Pancreas (tissue), 10 donors: ENCODE results near the gene NDUFA6. TPM values are rescaled to one million over a fixed set of nuclear protein-coding genes. Genes with fewer than 3 reads are reported as not detected.
A peak's percentile ranks its signal among the peaks of the same experiment; 100 is the strongest.
"Not testable (repeated sequence)": the region's sequence is repeated elsewhere in the genome, so short reads cannot be mapped to it uniquely, and the experiment has no call there.

ENCODE experiments used
- ATAC-seq, 4 donors: fragments of 200-7000 bp; cut with Tn5 transposase; one replicate each; pipeline versions ENCODE4 v1.8.0 to v1.9.1; 2020; ENCODE audit warnings: mild to moderate bottlenecking in 4 of 4, moderate library complexity in 4 of 4
- DNase-seq, 6 donors: peaks; one replicate each; pipeline ENCODE4 v3.0.0-alpha.2; 2020
- FAIRE-seq: peaks from 2 replicates; lab custom pipeline; 2012; peaks lifted over from hg19 to GRCh38; lab: Jason Lieb, UNC
- H3K27ac ChIP-seq, 4 donors: fragments of 200-600 bp; sonication (generic); 1 replicate in 3 of 4; 2 replicates in 1 of 4; pipeline versions ENCODE4 v1.5.0 to v1.8.0; 2020
- H3K27me3 ChIP-seq, 4 donors: fragments of 200-600 bp; one replicate each; pipeline ENCODE4 v1.8.0; 2021
- H3K36me3 ChIP-seq, 3 donors: fragments of 200-600 bp; sonication (generic) in 1 of 3; one replicate each; pipeline versions ENCODE4 v1.5.0 to v1.8.0; 2020 to 2021
- H3K4me1 ChIP-seq, 3 donors: fragments of 200-600 bp; one replicate each; pipeline ENCODE4 v1.8.0; 2021
- H3K4me3 ChIP-seq, 4 donors: fragments of 200-600 bp; sonication (generic) in 2 of 4; one replicate each; pipeline versions ENCODE4 v1.5.0 to v1.8.0; 2020 to 2021
- H3K9me3 ChIP-seq, 4 donors: fragments of 200-600 bp; one replicate each; pipeline ENCODE4 v1.8.0; 2021
- WGBS, 2 donors: extraction: QIAGEN DNeasy Blood & Tissue Kit; methylation state at CpG; one replicate each; pipeline ENCODE4 v1.1.7; 2013; 5-methylcytosine and 5-hydroxymethylcytosine counted together
- intact Hi-C, 3 donors: fragments of 100-400 bp; cut with DNase I; formaldehyde crosslinking; loops; one replicate each; pipeline versions ENCODE4 v1.11.1 to v1.14.2; 2022
- polyA plus RNA-seq, 2 donors: library from polyadenylated mRNA; stranded (reverse); fragments of 200-250 nt; gene quantifications; one replicate each; pipeline ENCODE4 v1.2.3, GENCODE V29; 2013
- total RNA-seq, 6 donors: library from RNA; stranded (reverse); fragmentation: NEBNext Ultra II Directional in 4 of 6; extraction: Animal tissue kit (Norgen Biotek cat#: 25700) in 4 of 6; gene quantifications; one replicate each; pipeline versions ENCODE4 v1.2.1 to v1.2.4, GENCODE V29; 2021 to 2023
- TF ChIP-seq, protein P1 (sequence below), 4 donors: fragments of 200-600 bp; sonication (generic) in 3 of 4; IDR thresholded peaks; one replicate each; pipeline versions ENCODE4 v1.5.0 to v1.8.0; 2021; ENCODE audit warnings: antibody characterized with exemption in 4 of 4
- donor health status: healthy with polysubstance abuse.
- donor health status: DM: no; HTN: no; CAD: no; lungs with moderate emphysema.
- donor health status: DM: no; HTN: no; CAD: no.
- donor health status: control.
- donor health status: control.
- donor health status: Bipolar disorder and iron deficiency.
- donor health status: DM: yes; HTN: yes; CAD: no.
- donor health status: DM: no; HTN: no; CAD: no.
- donor health status: DM: no; HTN: no; CAD: no.
- donor health status: DM: yes; HTN: yes; CAD: no.

Gene NDUFA6
- total and polyA plus RNA-seq, 8 donors = 16.8 to 44.5 (median 24.4) TPM

GRCh38 chr22:42127606-42128005 is 37.0 kb upstream of the NDUFA6 start:
- FAIRE-seq = no peak
- whole genome bisulfite sequencing, 2 donors = 80 to 93% methylated on average over 15 to 16 of the region's 16 CpGs
- Histone ChIP-seq H3K27ac (no peak overlapping the region), H3K36me3 (no peaks in the 10 kb centered on the region), H3K4me1 (no peaks in the 10 kb centered on the region), H3K4me3 (no peak overlapping the region), H3K9me3 (no peaks in the 10 kb centered on the region), H3K27me3 (no peaks in the 10 kb centered on the region)
- no peak for DNase-seq
- intact Hi-C loops = no loop called here
- TF ChIP-seq, protein P1, sequence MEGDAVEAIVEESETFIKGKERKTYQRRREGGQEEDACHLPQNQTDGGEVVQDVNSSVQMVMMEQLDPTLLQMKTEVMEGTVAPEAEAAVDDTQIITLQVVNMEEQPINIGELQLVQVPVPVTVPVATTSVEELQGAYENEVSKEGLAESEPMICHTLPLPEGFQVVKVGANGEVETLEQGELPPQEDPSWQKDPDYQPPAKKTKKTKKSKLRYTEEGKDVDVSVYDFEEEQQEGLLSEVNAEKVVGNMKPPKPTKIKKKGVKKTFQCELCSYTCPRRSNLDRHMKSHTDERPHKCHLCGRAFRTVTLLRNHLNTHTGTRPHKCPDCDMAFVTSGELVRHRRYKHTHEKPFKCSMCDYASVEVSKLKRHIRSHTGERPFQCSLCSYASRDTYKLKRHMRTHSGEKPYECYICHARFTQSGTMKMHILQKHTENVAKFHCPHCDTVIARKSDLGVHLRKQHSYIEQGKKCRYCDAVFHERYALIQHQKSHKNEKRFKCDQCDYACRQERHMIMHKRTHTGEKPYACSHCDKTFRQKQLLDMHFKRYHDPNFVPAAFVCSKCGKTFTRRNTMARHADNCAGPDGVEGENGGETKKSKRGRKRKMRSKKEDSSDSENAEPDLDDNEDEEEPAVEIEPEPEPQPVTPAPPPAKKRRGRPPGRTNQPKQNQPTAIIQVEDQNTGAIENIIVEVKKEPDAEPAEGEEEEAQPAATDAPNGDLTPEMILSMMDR (IDR thresholded peaks at IDR 0.05) = no peak
- ATAC-seq = no peak

- H3K27me3 ChIP-seq, ATAC-seq, H3K27ac ChIP-seq, H3K36me3 ChIP-seq, FAIRE-seq, H3K4me3 ChIP-seq, H3K4me1 ChIP-seq, DNase-seq, intact Hi-C loops, H3K9me3 ChIP-seq: not testable (repeated sequence)
- WGBS, 2 donors = no CpG with 5 or more reads among the region's 4 CpGs
Observed at GRCh38 chr22:42123529-42123928, 33.0 kb upstream of the NDUFA6 start.

DNA sequence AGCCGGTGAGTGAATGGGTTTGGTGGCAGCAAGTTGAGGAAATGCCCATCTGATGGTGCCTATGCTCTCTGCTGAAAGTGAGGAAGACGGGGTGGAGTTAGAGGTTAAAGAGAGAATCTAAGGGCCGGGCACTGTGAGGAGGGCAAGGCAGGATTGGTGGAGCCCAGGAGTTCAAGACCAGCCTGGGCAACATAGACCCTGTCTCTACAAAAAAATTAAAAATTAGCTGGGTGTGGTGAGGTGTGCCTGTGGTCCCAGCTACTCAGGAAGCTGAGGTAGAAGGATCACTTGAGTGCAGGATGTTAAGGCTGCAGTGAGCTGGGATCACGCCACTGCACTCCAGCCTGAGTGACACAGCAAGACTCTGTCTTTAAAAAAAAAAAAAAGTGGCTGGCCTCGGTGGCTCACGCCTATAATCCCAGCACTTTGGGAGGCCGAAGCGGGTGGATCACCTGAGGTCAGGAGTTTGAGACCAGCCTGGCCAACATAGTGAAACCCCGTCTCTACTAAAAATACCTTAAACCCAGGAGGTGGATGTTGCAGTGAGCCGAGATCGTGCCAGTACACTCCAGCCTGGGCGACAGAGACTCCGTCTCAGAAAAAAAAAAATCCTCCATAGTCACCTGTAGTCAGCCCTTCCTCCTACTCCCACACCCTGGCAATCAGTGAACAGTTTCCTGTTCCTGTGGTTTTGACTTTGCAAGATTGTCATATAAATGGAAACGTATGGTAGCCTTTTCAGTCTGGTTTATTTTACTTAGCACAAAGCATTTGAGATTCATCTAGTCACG is 29.9 kb upstream of the NDUFA6 start:
- H3K27ac ChIP-seq, H3K4me3 ChIP-seq, DNase-seq, FAIRE-seq, intact Hi-C loops, H3K36me3 ChIP-seq, H3K9me3 ChIP-seq, H3K27me3 ChIP-seq, H3K4me1 ChIP-seq, ATAC-seq: not testable (repeated sequence)
- 79 to 80% methylated on average over 15 of the region's 15 CpGs for WGBS, 2 donors

GRCh38 chr22:42116848-42117424 is 26.4 kb upstream of the NDUFA6 start:
- no peak for FAIRE-seq
- intact Hi-C loops = no loop called here
- H3K4me1 ChIP-seq = no peaks in the 10 kb centered on the region
- no peak for DNase-seq
- H3K4me3 ChIP-seq = no peak overlapping the region
- no peak overlapping the region for H3K27ac ChIP-seq
- H3K36me3 ChIP-seq = no peaks in the 10 kb centered on the region
- no peak for ATAC-seq
- TF ChIP-seq, protein P1 (IDR thresholded peaks at IDR 0.05) = no peak
- H3K9me3 ChIP-seq = no peaks in the 10 kb centered on the region
- 77 to 80% methylated on average over 4 of the region's 4 CpGs for WGBS, 2 donors
- no peaks in the 10 kb centered on the region for H3K27me3 ChIP-seq

DNA sequence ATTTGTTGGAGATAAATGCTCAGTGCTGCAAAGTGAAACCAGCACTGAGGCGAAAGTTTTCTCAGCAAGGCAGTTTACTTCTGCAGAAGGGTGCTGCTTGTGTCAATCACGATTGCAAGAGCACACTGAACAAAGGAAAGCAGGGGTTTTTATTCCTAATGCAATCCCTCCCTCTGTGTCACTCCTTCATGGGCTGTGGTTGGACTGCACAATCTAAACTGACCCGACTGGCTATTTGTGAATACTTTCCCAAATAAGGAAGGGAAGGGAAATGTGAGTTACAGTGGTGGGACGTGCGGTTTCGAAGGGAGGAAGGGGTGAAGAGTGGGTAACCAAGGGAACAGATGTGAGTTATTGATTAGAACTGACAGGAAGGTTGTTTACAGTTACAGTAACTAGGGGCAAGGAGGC is 24.9 kb upstream of the NDUFA6 start:
- H3K36me3 ChIP-seq, H3K4me3 ChIP-seq, H3K27ac ChIP-seq, FAIRE-seq, ATAC-seq, H3K4me1 ChIP-seq, intact Hi-C loops, DNase-seq, H3K27me3 ChIP-seq, H3K9me3 ChIP-seq: not testable (repeated sequence)
- 68 to 70% methylated on average over 6 of the region's 6 CpGs for WGBS, 2 donors

DNA sequence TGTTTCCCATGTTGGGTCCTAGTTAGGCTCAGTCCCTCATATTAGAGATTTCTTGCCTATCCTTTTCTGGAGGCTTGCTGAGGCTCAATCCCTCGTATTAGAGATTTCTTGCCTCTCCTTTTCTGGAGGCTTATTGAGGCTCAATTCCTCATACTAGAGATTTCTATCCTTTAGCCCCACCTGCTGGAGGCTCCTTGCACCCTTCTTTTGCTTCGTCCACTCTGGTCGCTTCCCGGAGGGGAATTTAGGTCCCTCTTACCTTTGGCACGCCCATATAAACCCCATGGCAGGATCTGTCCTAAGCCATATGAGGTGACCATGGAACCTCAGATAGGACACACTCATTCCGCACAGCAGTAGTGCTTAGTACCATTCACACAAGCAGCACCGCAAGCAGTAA is 24.1 kb upstream of the NDUFA6 start:
- WGBS, 2 donors = 73 to 82% methylated on average over 7 of the region's 7 CpGs
- FAIRE-seq (no peak), ATAC-seq (peak in 3 of 4 donors; percentile 47 to 69 (median 69)), DNase-seq (peak in 1 of 6 donors; percentile 42)
- Histone ChIP-seq H3K36me3 (no peaks in the 10 kb centered on the region), H3K27me3 (no peaks in the 10 kb centered on the region), H3K9me3 (no peaks in the 10 kb centered on the region), H3K27ac (no peak overlapping the region), H3K4me1 (no peaks in the 10 kb centered on the region), H3K4me3 (no peak overlapping the region)
- TF ChIP-seq, protein P1 (IDR thresholded peaks at IDR 0.05) = peak in 2 of 4 donors; percentile 14 to 21
- intact Hi-C loops = no loop called here

DNA sequence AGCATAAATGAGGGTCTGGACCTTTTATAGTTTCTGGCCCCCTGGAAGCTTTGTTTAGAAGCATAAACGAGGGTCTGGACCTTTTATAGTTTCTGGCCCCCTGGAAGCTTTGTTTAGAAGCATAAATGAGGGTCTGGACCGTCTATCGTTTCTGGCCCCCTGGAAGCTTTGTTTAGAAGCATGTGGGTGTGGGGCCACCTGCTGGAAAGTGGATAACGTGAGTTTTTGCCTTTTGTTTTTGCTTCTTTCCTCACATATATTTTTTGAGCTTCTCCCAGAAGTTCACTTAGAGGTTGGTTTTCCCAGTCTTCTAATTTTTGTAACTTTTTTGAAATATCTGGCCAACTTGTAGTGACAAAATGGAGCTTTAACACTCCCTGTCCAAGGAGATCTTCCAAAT is 22.2 kb upstream of the NDUFA6 start:
- ATAC-seq, H3K27ac ChIP-seq, intact Hi-C loops, H3K27me3 ChIP-seq, FAIRE-seq, DNase-seq, H3K4me3 ChIP-seq, H3K36me3 ChIP-seq, H3K4me1 ChIP-seq, H3K9me3 ChIP-seq: not testable (repeated sequence)
- WGBS, 2 donors = 11 to 14% methylated on average over 4 of the region's 4 CpGs
